B cell (primary cell): ENCODE data around the gene ZRANB1. TPM values are rescaled to one million over a fixed set of nuclear protein-coding genes. Genes with fewer than 3 reads are reported as not detected.

ENCODE experiments used
- ATAC-seq: fragments of 200-7000 bp; cut with Tn5 transposase; one replicate; pipeline ENCODE4 v1.10.0; 2021; ENCODE audit warnings: low read depth, mild to moderate bottlenecking, moderate number of reproducible peaks, moderate library complexity
- CTCF ChIA-PET: fragments of 350-600 bp; sonication (Branson Sonifier 250); formaldehyde crosslinking; loops from one replicate; lab custom pipeline; 2021; ENCODE audit warnings: antibody characterized with exemption, inconsistent platforms; lab: Charles Lee
- POLR2A ChIA-PET: fragments of 350-600 bp; sonication (Branson Sonifier 250); formaldehyde crosslinking; loops from one replicate; lab custom pipeline; 2021; ENCODE audit warnings: antibody characterized with exemption; lab: Charles Lee
- DNase-seq: peaks from one replicate; pipeline ENCODE4 v3.0.0; 2013
- H2AFZ ChIP-seq: 2 replicates; pipeline ENCODE4 v1.6.1; 2012; ENCODE audit warnings: mild to moderate bottlenecking, low read depth, low read length; ENCODE audit not compliant: insufficient read depth, poor library complexity, severe bottlenecking
- H3K27ac ChIP-seq, 2 donors: 1 replicate in 1 of 2; 2 replicates in 1 of 2; pipeline ENCODE4 v1.5.1; 2012 to 2013; ENCODE audit warnings: low read length in 2 of 2, mild to moderate bottlenecking in 2 of 2, moderate library complexity in 1 of 2
- H3K27me3 ChIP-seq, 4 experiments: fragments of 200-600 bp in 1 of 4; sonication (generic) in 1 of 4; replicated peaks in 1 of 4; 1 replicate in 2 of 4; 2 replicates in 2 of 4; pipeline versions ENCODE4 v1.6.1 to v1.7.0; 2013 to 2016; ENCODE audit warnings: low read length in 3 of 4, mild to moderate bottlenecking in 2 of 4, mixed read lengths in 1 of 4, moderate library complexity in 1 of 4; ENCODE audit not compliant: insufficient read depth in 4 of 4, control insufficient read depth in 3 of 4; ENCODE audit errors: control extremely low read depth in 1 of 4
- H3K36me3 ChIP-seq, 2 experiments: replicated peaks in 1 of 2; 1 replicate in 1 of 2; 2 replicates in 1 of 2; pipeline versions ENCODE4 v1.6.1 to v1.7.1; 2013; ENCODE audit warnings: low read length in 1 of 2; ENCODE audit not compliant: insufficient read depth in 2 of 2, control insufficient read depth in 1 of 2; ENCODE audit errors: control extremely low read depth in 1 of 2, extremely low read depth in 1 of 2
- H3K4me1 ChIP-seq, 2 donors: fragments of 200-600 bp in 1 of 2; sonication (generic) in 1 of 2; 1 replicate in 1 of 2; 2 replicates in 1 of 2; pipeline versions ENCODE4 v1.5.1 to v1.6.1; 2013 to 2017; ENCODE audit warnings: low read length in 2 of 2; ENCODE audit not compliant: control insufficient read depth in 2 of 2, insufficient read depth in 2 of 2
- H3K4me2 ChIP-seq: replicated peaks from 2 replicates; pipeline ENCODE3; 2012; ENCODE audit warnings: mild to moderate bottlenecking, low read depth, low read length; ENCODE audit not compliant: poor library complexity, severe bottlenecking
- H3K4me3 ChIP-seq, 5 experiments: fragments of 200-600 bp in 1 of 5; sonication (generic) in 1 of 5; 1 replicate in 3 of 5; 2 replicates in 2 of 5; pipeline versions ENCODE4 v1.5.1 to v1.7.0; 2011 to 2016; ENCODE audit warnings: low read length in 4 of 5, mild to moderate bottlenecking in 4 of 5, low read depth in 2 of 5, control low read depth in 1 of 5, moderate library complexity in 1 of 5; ENCODE audit not compliant: insufficient read depth in 1 of 5; ENCODE audit errors: control extremely low read depth in 1 of 5, extremely low read depth in 1 of 5
- H3K79me2 ChIP-seq: fragments of 200-600 bp; sonication (generic); one replicate; pipeline ENCODE4 v1.6.0; 2016; ENCODE audit warnings: low read length; ENCODE audit not compliant: control insufficient read depth, insufficient read depth
- H3K9ac ChIP-seq: fragments of 200-600 bp; sonication (generic); 2 replicates; pipeline ENCODE4 v1.6.1; 2017; ENCODE audit warnings: mild to moderate bottlenecking, low read length, moderate library complexity
- H3K9me3 ChIP-seq, 3 donors: one replicate each; pipeline versions ENCODE4 v1.6.1 to v1.7.1; 2013; ENCODE audit warnings: low read length in 2 of 3; ENCODE audit not compliant: control insufficient read depth in 2 of 3, insufficient read depth in 1 of 3; ENCODE audit errors: control extremely low read depth in 1 of 3
- H4K20me1 ChIP-seq: 2 replicates; pipeline ENCODE4 v1.6.0; 2012; ENCODE audit warnings: mild to moderate bottlenecking, low read length; ENCODE audit not compliant: insufficient read depth, control insufficient read depth, poor library complexity, severe bottlenecking
- H3K27ac Mint-ChIP-seq: one replicate; pipeline ENCODE4 v1.8.0; 2021; ENCODE audit warnings: mixed read lengths
- H3K27me3 Mint-ChIP-seq: one replicate; pipeline ENCODE4 v1.8.0; 2021; ENCODE audit warnings: mixed read lengths
- H3K4me1 Mint-ChIP-seq: one replicate; pipeline ENCODE4 v1.8.0; 2021; ENCODE audit warnings: mixed read lengths
- H3K4me3 Mint-ChIP-seq: one replicate; pipeline ENCODE4 v1.8.0; 2021; ENCODE audit warnings: mixed read lengths
- H3K9me3 Mint-ChIP-seq: one replicate; pipeline ENCODE4 v1.8.0; 2022; ENCODE audit warnings: mixed read lengths; ENCODE audit not compliant: insufficient read depth
- CTCF ChIP-seq: fragments of 200-600 bp; IDR thresholded peaks from one replicate; pipeline ENCODE4 v1.8.0; 2022; ENCODE audit warnings: antibody characterized with exemption, mild to moderate bottlenecking
- EZH2 ChIP-seq: IDR thresholded peaks from 2 replicates; pipeline ENCODE4 v1.6.1; 2012; ENCODE audit warnings: borderline replicate concordance, low read depth, mild to moderate bottlenecking, moderate library complexity, low read length; ENCODE audit not compliant: insufficient read depth, poor library complexity, severe bottlenecking
- WGBS: methylation state at CpG from one replicate; pipeline ENCODE4 v1.1.5; 2013; ENCODE audit warnings: missing lambda C conversion rate; ENCODE audit not compliant: insufficient coverage; 5-methylcytosine and 5-hydroxymethylcytosine counted together
- intact Hi-C: fragments of 100-400 bp; cut with micrococcal nuclease; formaldehyde crosslinking; loops from one replicate; pipeline ENCODE4 v1.10.0; 2022
- polyA plus RNA-seq: library from polyadenylated mRNA; depleted of rRNA; stranded (reverse); fragments of >200 nt; gene quantifications from 2 replicates; pipeline ENCODE4 v1.2.3, GENCODE V29; 2012
- total RNA-seq, 2 donors: library from RNA; stranded (reverse); fragments of 120-200 nt in 1 of 2; gene quantifications; 1 replicate in 1 of 2; 2 replicates in 1 of 2; pipeline versions ENCODE4 v1.2.3 to v1.2.4, GENCODE V29; 2013 to 2022

The ZRANB1 gene
- total and polyA plus RNA-seq, 2 donors (not counting 1 experiment from before 2014, with no cell fraction given), result 6.5 to 28.0 TPM

DNA sequence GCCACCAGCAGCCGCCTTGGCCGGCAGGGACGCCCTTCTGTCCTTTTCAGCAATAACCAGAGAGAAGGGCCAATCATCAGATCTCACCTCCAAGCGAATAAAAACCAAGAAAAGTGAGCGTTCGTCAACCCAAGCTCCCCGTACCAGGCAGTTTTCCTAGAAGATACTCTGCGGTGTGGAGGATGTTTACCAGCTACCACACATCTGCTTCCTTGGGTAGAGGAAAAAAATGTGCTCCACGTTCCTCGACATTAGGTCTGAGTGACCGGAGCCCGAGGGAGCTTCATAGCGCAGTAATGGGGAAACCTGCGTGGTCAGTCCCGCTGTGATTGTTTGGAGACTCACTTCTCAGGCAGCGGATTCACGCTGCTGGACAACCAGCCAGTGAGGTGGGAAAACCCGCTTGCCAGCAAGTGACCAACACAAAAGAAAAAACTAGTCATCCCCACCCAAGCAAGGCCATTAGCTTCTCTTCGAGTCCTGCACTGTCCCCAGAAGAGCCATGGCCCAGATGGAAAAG lies 73.0 kb downstream of the ZRANB1 start:
- Histone ChIP-seq H3K9me3 (peaks cover 0 to 7% (median 1%) of the 10 kb centered on the region in 3 donors), H3K4me2 (no peak overlapping the region), H4K20me1 (no peaks in the 10 kb centered on the region), H3K27me3 (peaks cover 0 to 3% (median 0%) of the 10 kb centered on the region in 4 experiments), H3K36me3 (no peaks in the 10 kb centered on the region), H3K9ac (no peak overlapping the region), H2AFZ (no peak overlapping the region), H3K4me3 (no peak overlapping the region), H3K79me2 (no peaks in the 10 kb centered on the region), H3K4me1 (no peaks in the 10 kb centered on the region), H3K27ac (no peak overlapping the region)
- intact Hi-C loops, result no loop called here
- ATAC-seq, result no peak
- DNase-seq, result no peak
- peaks cover 23% of the 10 kb centered on the region for H3K27me3 Mint-ChIP-seq
- CTCF ChIA-PET, result no interaction called here
- POLR2A ChIA-PET, result no interaction called here
- 69% methylated on average over 15 of the region's 19 CpGs for WGBS
- no peak for TF ChIP-seq EZH2
- TF ChIP-seq CTCF, result no peak
- H3K4me1 Mint-ChIP-seq, result no peaks in the 10 kb centered on the region
- H3K27ac Mint-ChIP-seq, result no peak overlapping the region
- peaks cover 4% of the 10 kb centered on the region for H3K9me3 Mint-ChIP-seq
- H3K4me3 Mint-ChIP-seq, result no peak overlapping the region

- Mint-ChIP-seq H3K9me3 (peaks cover 4% of the 10 kb centered on the region), H3K4me3 (no peak overlapping the region), H3K27ac (no peak overlapping the region), H3K4me1 (no peaks in the 10 kb centered on the region), H3K27me3 (peaks cover 20% of the 10 kb centered on the region)
- POLR2A ChIA-PET, result no interaction called here
- WGBS, result 66% methylated on average over 23 of the region's 23 CpGs
- TF ChIP-seq CTCF (no peak), EZH2 (no peak)
- Histone ChIP-seq H4K20me1 (no peaks in the 10 kb centered on the region), H3K4me1 (no peaks in the 10 kb centered on the region), H3K79me2 (no peaks in the 10 kb centered on the region), H3K4me3 (no peak overlapping the region), H3K4me2 (no peak overlapping the region), H2AFZ (no peak overlapping the region), H3K9me3 (peaks cover 0 to 11% (median 1%) of the 10 kb centered on the region in 3 donors), H3K27me3 (peaks cover 0 to 3% (median 0%) of the 10 kb centered on the region in 4 experiments), H3K9ac (no peak overlapping the region), H3K36me3 (no peaks in the 10 kb centered on the region), H3K27ac (no peak overlapping the region)
- intact Hi-C loops, result no loop called here
- DNase-seq (no peak), ATAC-seq (no peak)
- CTCF ChIA-PET, result no interaction called here
These were observed 73.5 kb downstream of the ZRANB1 start for GRCh38 chr10:125015356-125015944.
